Fibroblast of mammary gland (primary cell): ENCODE results near the gene DMPK.

Experiments used
- DNase-seq: peaks from one replicate; pipeline ENCODE4 v3.0.0-alpha.2; 2010; ENCODE audit warnings: low read depth
- H3K4me3 ChIP-seq: 2 replicates; pipeline ENCODE4 v1.5.1; 2011; ENCODE audit warnings: low read depth, mild to moderate bottlenecking, low read length, moderate library complexity; ENCODE audit not compliant: control insufficient read depth
- TF ChIP-seq, protein P1 (sequence below): conservative IDR thresholded peaks from 2 replicates; pipeline ENCODE4 v1.5.1; 2011; ENCODE audit warnings: low read depth, low read length, inconsistent platforms; ENCODE audit not compliant: control insufficient read depth, insufficient read depth

Gene DMPK

DNA sequence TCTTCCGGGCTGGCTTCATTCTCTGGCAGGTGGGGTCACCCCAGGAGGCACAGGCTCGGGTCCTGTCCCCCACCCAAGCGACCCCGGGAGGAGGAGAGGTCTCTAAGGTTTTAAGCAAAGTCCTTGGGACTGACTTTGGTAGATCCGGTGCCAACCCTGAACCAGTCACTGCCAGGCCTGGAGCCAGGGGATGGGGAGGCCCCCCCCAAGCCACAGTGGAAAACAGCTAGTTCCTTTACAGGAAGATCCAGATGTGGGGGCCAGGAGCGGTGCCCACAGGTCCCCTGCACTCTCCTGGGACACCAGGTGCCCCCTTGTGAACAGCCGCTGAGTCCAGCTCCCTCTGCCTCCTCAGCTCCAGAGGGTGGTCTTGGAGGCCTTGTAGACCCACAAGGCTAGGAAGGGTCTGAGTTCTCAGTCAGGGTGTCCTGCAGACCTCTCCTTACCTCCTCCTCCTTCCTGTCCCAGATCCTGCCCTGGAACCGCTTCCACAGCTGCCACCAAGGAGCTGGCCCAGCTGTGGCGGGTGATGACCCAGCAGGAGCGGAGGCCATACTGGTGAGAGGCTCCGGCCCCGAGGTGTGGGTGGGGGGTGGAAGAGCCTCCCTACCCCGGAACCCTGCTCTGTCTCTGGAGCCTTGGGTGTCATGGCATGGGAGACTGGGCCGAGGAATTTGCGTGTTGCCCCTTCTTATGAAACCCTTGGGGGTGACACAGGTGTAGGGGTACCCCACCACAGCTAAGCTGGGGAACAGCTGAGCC lies 19.2 kb downstream of the DMPK start:
- no peak overlapping the region for H3K4me3 ChIP-seq
- no peak for DNase-seq
- TF ChIP-seq, protein P1, sequence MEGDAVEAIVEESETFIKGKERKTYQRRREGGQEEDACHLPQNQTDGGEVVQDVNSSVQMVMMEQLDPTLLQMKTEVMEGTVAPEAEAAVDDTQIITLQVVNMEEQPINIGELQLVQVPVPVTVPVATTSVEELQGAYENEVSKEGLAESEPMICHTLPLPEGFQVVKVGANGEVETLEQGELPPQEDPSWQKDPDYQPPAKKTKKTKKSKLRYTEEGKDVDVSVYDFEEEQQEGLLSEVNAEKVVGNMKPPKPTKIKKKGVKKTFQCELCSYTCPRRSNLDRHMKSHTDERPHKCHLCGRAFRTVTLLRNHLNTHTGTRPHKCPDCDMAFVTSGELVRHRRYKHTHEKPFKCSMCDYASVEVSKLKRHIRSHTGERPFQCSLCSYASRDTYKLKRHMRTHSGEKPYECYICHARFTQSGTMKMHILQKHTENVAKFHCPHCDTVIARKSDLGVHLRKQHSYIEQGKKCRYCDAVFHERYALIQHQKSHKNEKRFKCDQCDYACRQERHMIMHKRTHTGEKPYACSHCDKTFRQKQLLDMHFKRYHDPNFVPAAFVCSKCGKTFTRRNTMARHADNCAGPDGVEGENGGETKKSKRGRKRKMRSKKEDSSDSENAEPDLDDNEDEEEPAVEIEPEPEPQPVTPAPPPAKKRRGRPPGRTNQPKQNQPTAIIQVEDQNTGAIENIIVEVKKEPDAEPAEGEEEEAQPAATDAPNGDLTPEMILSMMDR: no peak

- TF ChIP-seq, protein P1: no peak
- DNase-seq: no peak
- no peak overlapping the region for H3K4me3 ChIP-seq
These were observed 20.6 kb downstream of the DMPK start for GRCh38 chr19:45761714-45762113.

- H3K4me3 ChIP-seq: no peak overlapping the region
- no peak for DNase-seq
- TF ChIP-seq, protein P1: no peak
These were observed 23.4 kb downstream of the DMPK start for GRCh38 chr19:45758921-45759320.

- no peak for DNase-seq
- TF ChIP-seq, protein P1: no peak
- H3K4me3 ChIP-seq: no peak overlapping the region
These were observed 24.6 kb downstream of the DMPK start for GRCh38 chr19:45757695-45758094.

DNA sequence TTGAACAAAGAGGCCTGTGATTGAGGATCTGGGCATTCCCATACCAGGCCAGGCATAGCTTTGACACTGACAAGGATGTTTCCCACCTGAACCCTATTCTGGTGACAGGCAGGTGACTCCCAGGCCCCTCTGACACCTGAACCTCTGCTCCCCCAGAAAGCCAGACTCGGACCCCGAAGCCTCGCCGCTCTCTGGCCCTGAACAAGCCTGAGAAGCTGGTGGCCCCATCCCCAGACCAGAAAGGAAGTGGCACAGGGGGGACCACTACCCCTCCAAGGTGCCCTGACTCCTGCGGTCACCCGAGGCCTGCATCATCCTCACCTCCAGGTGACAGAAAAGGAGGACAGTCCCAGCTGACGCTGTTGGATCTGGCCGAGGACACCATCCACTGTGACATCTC lies 28.0 kb downstream of the DMPK start:
- no peak for DNase-seq
- TF ChIP-seq, protein P1: no peak
- H3K4me3 ChIP-seq: no peak overlapping the region

GRCh38 chr19:45753548-45753947 lies 28.7 kb downstream of the DMPK start:
- no peak overlapping the region for H3K4me3 ChIP-seq
- DNase-seq: no peak
- TF ChIP-seq, protein P1: no peak
